ENCODE results near the gene COTL1. TPM values are rescaled to one million over a fixed set of nuclear protein-coding genes. Genes with fewer than 3 reads are reported as not detected.

The COTL1 gene
- total RNA-seq, 1 donor from 2014 or later = 487 TPM

DNA sequence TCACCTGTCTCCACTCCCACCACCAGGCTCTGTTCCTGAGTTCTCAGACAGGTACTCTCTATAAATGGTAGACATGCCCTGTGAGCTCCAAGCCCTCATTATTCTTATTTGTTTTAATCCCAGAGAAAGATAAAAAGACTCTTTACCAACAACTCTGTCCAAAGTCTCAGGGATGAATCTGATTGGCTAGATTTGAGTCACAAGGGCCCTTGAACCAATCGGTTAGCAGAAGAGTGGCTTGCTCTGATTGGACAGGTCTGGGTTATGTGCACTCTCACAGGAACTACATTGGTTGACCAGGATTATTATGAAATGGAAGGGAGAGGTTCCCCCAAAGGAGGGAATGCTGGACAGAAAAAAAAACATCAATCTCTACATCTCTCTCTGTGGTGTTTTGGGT is 7.5 kb downstream of the COTL1 start:
- TF ChIP-seq, protein P1, sequence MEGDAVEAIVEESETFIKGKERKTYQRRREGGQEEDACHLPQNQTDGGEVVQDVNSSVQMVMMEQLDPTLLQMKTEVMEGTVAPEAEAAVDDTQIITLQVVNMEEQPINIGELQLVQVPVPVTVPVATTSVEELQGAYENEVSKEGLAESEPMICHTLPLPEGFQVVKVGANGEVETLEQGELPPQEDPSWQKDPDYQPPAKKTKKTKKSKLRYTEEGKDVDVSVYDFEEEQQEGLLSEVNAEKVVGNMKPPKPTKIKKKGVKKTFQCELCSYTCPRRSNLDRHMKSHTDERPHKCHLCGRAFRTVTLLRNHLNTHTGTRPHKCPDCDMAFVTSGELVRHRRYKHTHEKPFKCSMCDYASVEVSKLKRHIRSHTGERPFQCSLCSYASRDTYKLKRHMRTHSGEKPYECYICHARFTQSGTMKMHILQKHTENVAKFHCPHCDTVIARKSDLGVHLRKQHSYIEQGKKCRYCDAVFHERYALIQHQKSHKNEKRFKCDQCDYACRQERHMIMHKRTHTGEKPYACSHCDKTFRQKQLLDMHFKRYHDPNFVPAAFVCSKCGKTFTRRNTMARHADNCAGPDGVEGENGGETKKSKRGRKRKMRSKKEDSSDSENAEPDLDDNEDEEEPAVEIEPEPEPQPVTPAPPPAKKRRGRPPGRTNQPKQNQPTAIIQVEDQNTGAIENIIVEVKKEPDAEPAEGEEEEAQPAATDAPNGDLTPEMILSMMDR (IDR thresholded peaks at IDR 0.05) = no peak
- no peaks in the 10 kb centered on the region for H3K27me3 Mint-ChIP-seq
- ChIA-PET POLR2A (interaction anchor here (10.7 kb wide), 1 partner anchor 11 kb away, joined by 333 read pairs; no protein-coding TSS in a partner anchor), CTCF (no interaction called here)
- intact Hi-C loops (cut with micrococcal nuclease) = no loop called here
- peaks cover 5% of the 10 kb centered on the region for H3K9me3 Mint-ChIP-seq
- H3K27ac Mint-ChIP-seq = peak overlapping the region; percentile 95
- H3K4me3 Mint-ChIP-seq = no peak overlapping the region
- DNase-seq (no peak), ATAC-seq (ENCODE audit: low read depth) (no peak)
- H3K36me3 Mint-ChIP-seq (ENCODE audit: low read depth) = peaks cover 81% of the 10 kb centered on the region
- H3K4me1 Mint-ChIP-seq = peaks cover 95% of the 10 kb centered on the region

DNA sequence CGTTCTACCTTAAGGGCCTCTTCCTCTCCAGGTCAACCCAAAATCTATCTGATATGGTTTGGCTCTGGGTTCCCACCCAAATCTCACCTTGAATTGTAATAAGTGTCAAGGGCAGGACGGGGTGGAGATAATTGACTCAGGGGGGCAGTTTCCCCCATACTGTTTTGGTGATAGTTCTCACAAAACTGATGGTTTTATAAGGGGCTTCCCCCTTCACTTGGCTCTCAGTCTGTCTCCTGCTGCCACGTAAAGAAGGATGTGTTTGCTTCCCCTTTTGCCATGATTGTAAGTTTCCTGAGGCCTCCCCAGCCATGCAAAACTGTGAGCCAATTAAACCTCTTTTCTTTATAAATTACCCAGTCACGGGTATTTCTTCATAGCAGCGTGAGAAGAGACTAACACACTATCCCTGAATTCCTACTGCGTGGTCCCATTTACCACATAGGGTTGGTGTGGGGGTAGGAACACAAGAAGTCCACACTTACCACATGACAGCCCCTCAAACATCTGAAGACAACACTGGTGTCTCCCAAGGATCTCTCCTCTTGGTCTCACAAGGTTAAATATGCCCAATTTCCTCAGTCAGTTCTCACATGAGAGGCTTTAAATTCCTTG is 8.2 kb downstream of the COTL1 start:
- DNase-seq (no peak), ATAC-seq (ENCODE audit: low read depth) (peak; percentile 9)
- Mint-ChIP-seq H3K9me3 (peaks cover 5% of the 10 kb centered on the region), H3K27me3 (no peaks in the 10 kb centered on the region), H3K27ac (peak overlapping the region; percentile 95), H3K4me1 (peaks cover 95% of the 10 kb centered on the region), H3K4me3 (peak overlapping the region; percentile 59), H3K36me3 (ENCODE audit: low read depth) (peaks cover 75% of the 10 kb centered on the region)
- intact Hi-C loops (cut with micrococcal nuclease) = loop anchor here (10.0 kb wide), 1 partner anchor 1145 kb away; the partner anchor contains the start of gene C16orf74
- TF ChIP-seq, protein P1 (IDR thresholded peaks at IDR 0.05) = no peak
- POLR2A ChIA-PET = interaction anchor here (2.4 to 10.7 kb wide), 6 partner anchors 7 to 23 kb away, joined by 29 to 333 read pairs (median 45); partner anchors contain the start of gene COTL1
- CTCF ChIA-PET = interaction anchor here (1.7 kb wide), 1 partner anchor 13 kb away, joined by 3 read pairs; no protein-coding TSS in a partner anchor

DNA sequence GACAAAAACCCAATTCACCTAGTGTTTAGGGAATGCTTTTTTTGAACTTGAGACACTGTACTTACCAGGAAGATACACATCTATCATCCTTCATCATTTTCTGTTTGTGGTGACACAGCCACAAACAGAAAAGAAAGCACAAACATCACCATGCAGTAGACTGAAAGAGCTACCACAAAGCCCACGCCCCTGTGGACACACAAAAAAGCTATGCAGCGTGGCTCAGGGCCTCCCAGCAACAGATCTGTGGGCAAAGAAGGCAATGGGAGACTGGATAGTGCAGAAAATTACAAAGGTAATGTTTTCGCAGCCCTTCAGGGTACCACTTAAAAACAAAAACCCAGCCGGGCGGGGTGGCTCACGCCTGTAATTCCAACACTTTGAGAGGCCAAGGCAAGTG is 9.6 kb downstream of the COTL1 start:
- POLR2A ChIA-PET = interaction anchor here (0.7 to 8.0 kb wide), 9 partner anchors 9 to 102 kb away, joined by 3 to 55 read pairs (median 29); partner anchors contain the start of gene COTL1
- ATAC-seq (ENCODE audit: low read depth) (no peak), DNase-seq (no peak)
- H3K9me3 Mint-ChIP-seq = peaks cover 5% of the 10 kb centered on the region
- peaks cover 92% of the 10 kb centered on the region for H3K4me1 Mint-ChIP-seq
- TF ChIP-seq, protein P1 (IDR thresholded peaks at IDR 0.05) = no peak
- H3K27me3 Mint-ChIP-seq = no peaks in the 10 kb centered on the region
- peak overlapping the region; percentile 76 for H3K4me3 Mint-ChIP-seq
- CTCF ChIA-PET = interaction anchor here (1.0 to 1.7 kb wide), 2 partner anchors 10 to 14 kb away, joined by 3 read pairs; no protein-coding TSS in a partner anchor
- peak overlapping the region; percentile 95 for H3K27ac Mint-ChIP-seq
- peaks cover 62% of the 10 kb centered on the region for H3K36me3 Mint-ChIP-seq (ENCODE audit: low read depth)
- intact Hi-C loops (cut with micrococcal nuclease) = loop anchor here (1.0 to 10.0 kb wide), 2 partner anchors 8 to 1147 kb away; partner anchors contain the start of gene C16orf74

DNA sequence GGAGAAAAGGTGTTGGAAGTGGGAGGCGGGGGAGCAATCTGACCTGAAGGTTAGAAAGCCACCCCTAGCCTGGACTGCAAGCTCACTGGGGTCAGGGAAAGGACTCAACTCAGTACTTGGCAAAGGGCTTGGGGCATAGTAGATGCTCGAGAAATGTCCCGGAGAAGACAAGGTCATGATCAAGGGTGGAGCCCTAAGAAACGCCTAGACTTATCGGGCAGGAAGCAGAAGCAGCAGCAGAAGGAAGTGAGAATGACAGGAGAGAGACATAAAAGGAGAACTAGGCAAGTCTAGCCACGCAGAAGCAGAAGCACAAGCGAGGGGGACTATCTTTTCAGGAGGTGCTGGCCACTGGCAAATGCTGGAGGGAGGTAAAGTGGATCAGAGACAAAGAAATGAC is 10.2 kb downstream of the COTL1 start:
- H3K27me3 Mint-ChIP-seq = no peaks in the 10 kb centered on the region
- peaks cover 94% of the 10 kb centered on the region for H3K4me1 Mint-ChIP-seq
- ATAC-seq (ENCODE audit: low read depth) (peak; percentile 72), DNase-seq (no peak)
- POLR2A ChIA-PET = interaction anchor here (0.7 to 8.0 kb wide), 10 partner anchors 8 to 101 kb away, joined by 3 to 55 read pairs (median 18); partner anchors contain the start of gene COTL1
- peak overlapping the region; percentile 95 for H3K27ac Mint-ChIP-seq
- TF ChIP-seq, protein P1 (IDR thresholded peaks at IDR 0.05) = no peak
- CTCF ChIA-PET = interaction anchor here (1.0 kb wide), 1 partner anchor 11 kb away, joined by 3 read pairs; no protein-coding TSS in a partner anchor
- peaks cover 5% of the 10 kb centered on the region for H3K9me3 Mint-ChIP-seq
- H3K4me3 Mint-ChIP-seq = peak overlapping the region; percentile 76
- intact Hi-C loops (cut with micrococcal nuclease) = loop anchor here (1.0 to 10.0 kb wide), 3 partner anchors 7 to 1147 kb away; partner anchors contain the start of gene C16orf74
- H3K36me3 Mint-ChIP-seq (ENCODE audit: low read depth) = peaks cover 59% of the 10 kb centered on the region

DNA sequence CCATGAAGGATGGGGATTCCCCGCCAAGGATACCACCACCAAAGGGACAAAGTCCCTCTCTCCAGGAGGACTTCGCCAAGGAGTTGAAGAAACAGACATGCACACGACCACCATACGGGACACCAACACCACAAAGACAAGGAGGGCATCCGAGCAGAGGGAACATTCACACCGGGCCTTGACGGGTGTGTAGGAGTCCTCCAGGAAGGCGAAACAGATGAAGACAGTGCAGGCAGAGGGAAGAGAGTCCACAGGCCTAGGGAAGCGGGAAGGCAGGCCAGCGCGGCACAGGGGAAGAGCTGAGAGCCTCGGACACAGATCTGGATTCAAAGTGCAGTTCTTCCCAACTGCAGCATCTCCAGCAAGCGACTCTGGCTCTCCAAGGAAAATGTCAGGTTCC is 10.8 kb downstream of the COTL1 start:
- intact Hi-C loops (cut with micrococcal nuclease) = loop anchor here (1.0 to 10.0 kb wide), 2 partner anchors 9 to 1148 kb away; partner anchors contain the start of gene C16orf74
- peak overlapping the region; percentile 95 for H3K27ac Mint-ChIP-seq
- H3K36me3 Mint-ChIP-seq (ENCODE audit: low read depth) = peaks cover 54% of the 10 kb centered on the region
- no peaks in the 10 kb centered on the region for H3K27me3 Mint-ChIP-seq
- POLR2A ChIA-PET = interaction anchor here (0.6 to 8.0 kb wide), 11 partner anchors 7 to 119 kb away, joined by 3 to 55 read pairs (median 8); partner anchors contain the start of gene COTL1
- H3K4me3 Mint-ChIP-seq = peak overlapping the region; percentile 76
- CTCF ChIA-PET = interaction anchor here (1.3 to 1.4 kb wide), 2 partner anchors 13 to 96 kb away, joined by 3 read pairs; no protein-coding TSS in a partner anchor
- DNase-seq (no peak), ATAC-seq (ENCODE audit: low read depth) (no peak)
- peaks cover 96% of the 10 kb centered on the region for H3K4me1 Mint-ChIP-seq
- TF ChIP-seq, protein P1 (IDR thresholded peaks at IDR 0.05) = no peak
- peaks cover 5% of the 10 kb centered on the region for H3K9me3 Mint-ChIP-seq
